ENCODE measurements around the gene RANBP6.

RANBP6 gene

GRCh38 chr9:6007058-6007769 is 8.2 kb downstream of the RANBP6 start:
- DNase-seq (ENCODE audit: low read depth in 2 of 2): peak; percentile 94

- no peak for DNase-seq (ENCODE audit: low read depth in 2 of 2)
Observed at GRCh38 chr9:6006749-6007057, 8.7 kb downstream of the RANBP6 start.

- DNase-seq (ENCODE audit: low read depth in 2 of 2): no peak
Observed at GRCh38 chr9:6000955-6001354, 14.5 kb downstream of the RANBP6 start.

- DNase-seq (ENCODE audit: low read depth in 2 of 2): no peak
Observed at GRCh38 chr9:5999443-6000101, 15.9 kb downstream of the RANBP6 start.

- DNase-seq (ENCODE audit: low read depth in 2 of 2): no peak
Observed at GRCh38 chr9:5994493-5994892, 20.9 kb downstream of the RANBP6 start.

GRCh38 chr9:5988265-5988664 is 27.2 kb downstream of the RANBP6 start:
- no peak for DNase-seq (ENCODE audit: low read depth in 2 of 2)

GRCh38 chr9:5983042-5983441 is 32.4 kb downstream of the RANBP6 start:
- no peak for DNase-seq (ENCODE audit: low read depth in 2 of 2)

- DNase-seq (ENCODE audit: low read depth in 2 of 2): no peak
Observed at GRCh38 chr9:5982317-5982716, 33.1 kb downstream of the RANBP6 start.

- no peak for DNase-seq (ENCODE audit: low read depth in 2 of 2)
Observed at GRCh38 chr9:5978523-5978922, 36.9 kb downstream of the RANBP6 start.

GRCh38 chr9:5976674-5977397 is 38.6 kb downstream of the RANBP6 start:
- DNase-seq (ENCODE audit: low read depth in 2 of 2): no peak

- DNase-seq (ENCODE audit: low read depth in 2 of 2): no peak
Observed at GRCh38 chr9:5971740-5972139, 43.7 kb downstream of the RANBP6 start.
